A673 (cell line): ENCODE results near the gene ATXN10.

Experiments
- EZH2 ChIP-seq: fragments of 200-600 bp; sonication (generic); IDR thresholded peaks from 2 replicates; pipeline ENCODE4 v1.6.1; 2017; ENCODE audit warnings: borderline replicate concordance, low read depth, mild to moderate bottlenecking, mixed read lengths, antibody characterized with exemption, low read length; ENCODE audit not compliant: poor library complexity, severe bottlenecking
- TF ChIP-seq, protein P1 (sequence below): fragments of 300-800, 200-600 bp; sonication (generic); conservative IDR thresholded peaks from 2 replicates; pipeline ENCODE4 v1.5.1; 2017; ENCODE audit warnings: low read depth, mild to moderate bottlenecking, antibody characterized with exemption, low read length, moderate library complexity, mixed read lengths

DNA sequence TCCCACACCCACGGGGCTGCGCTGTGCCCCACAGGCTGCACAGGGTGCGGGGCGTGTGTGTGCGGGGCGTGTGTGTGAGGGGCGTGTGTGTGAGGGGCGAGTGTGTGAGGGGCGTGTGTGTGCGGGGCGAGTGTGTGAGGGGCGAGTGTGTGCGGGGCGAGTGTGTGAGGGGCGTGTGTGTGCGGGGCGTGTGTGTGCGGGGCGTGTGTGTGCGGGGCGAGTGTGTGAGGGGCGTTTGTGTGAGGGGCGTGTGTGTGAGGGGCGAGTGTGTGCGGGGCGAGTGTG, 218.7 kb downstream of the ATXN10 start:
- TF ChIP-seq, protein P1, sequence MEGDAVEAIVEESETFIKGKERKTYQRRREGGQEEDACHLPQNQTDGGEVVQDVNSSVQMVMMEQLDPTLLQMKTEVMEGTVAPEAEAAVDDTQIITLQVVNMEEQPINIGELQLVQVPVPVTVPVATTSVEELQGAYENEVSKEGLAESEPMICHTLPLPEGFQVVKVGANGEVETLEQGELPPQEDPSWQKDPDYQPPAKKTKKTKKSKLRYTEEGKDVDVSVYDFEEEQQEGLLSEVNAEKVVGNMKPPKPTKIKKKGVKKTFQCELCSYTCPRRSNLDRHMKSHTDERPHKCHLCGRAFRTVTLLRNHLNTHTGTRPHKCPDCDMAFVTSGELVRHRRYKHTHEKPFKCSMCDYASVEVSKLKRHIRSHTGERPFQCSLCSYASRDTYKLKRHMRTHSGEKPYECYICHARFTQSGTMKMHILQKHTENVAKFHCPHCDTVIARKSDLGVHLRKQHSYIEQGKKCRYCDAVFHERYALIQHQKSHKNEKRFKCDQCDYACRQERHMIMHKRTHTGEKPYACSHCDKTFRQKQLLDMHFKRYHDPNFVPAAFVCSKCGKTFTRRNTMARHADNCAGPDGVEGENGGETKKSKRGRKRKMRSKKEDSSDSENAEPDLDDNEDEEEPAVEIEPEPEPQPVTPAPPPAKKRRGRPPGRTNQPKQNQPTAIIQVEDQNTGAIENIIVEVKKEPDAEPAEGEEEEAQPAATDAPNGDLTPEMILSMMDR = no peak
- TF ChIP-seq EZH2 = no peak
